GM12872 (cell line): ENCODE data around the gene SP7.

Source experiments
- CTCF ChIP-seq: IDR thresholded peaks from 3 replicates; pipeline ENCODE4 v1.5.1; 2011; ENCODE audit warnings: low read depth, mild to moderate bottlenecking, low read length, moderate library complexity; ENCODE audit not compliant: insufficient read depth

Gene SP7

GRCh38 chr12:53378724-53379388 is 42.7 kb upstream of the SP7 start:
- no peak for TF ChIP-seq CTCF

- TF ChIP-seq CTCF, result no peak
Observed at GRCh38 chr12:53378222-53378621, 42.1 kb upstream of the SP7 start.

- no peak for TF ChIP-seq CTCF
Observed at GRCh38 chr12:53376747-53377146, 40.6 kb upstream of the SP7 start.

GRCh38 chr12:53365245-53365904 is 29.2 kb upstream of the SP7 start:
- no peak for TF ChIP-seq CTCF

- TF ChIP-seq CTCF, result no peak
Observed at GRCh38 chr12:53358836-53359419, 22.8 kb upstream of the SP7 start.

- no peak for TF ChIP-seq CTCF
Observed at GRCh38 chr12:53355121-53355520, 19.0 kb upstream of the SP7 start.

- no peak for TF ChIP-seq CTCF
Observed at GRCh38 chr12:53353257-53353655, 17.1 kb upstream of the SP7 start.
